ENCODE measurements around the gene BEAN1.

DNA sequence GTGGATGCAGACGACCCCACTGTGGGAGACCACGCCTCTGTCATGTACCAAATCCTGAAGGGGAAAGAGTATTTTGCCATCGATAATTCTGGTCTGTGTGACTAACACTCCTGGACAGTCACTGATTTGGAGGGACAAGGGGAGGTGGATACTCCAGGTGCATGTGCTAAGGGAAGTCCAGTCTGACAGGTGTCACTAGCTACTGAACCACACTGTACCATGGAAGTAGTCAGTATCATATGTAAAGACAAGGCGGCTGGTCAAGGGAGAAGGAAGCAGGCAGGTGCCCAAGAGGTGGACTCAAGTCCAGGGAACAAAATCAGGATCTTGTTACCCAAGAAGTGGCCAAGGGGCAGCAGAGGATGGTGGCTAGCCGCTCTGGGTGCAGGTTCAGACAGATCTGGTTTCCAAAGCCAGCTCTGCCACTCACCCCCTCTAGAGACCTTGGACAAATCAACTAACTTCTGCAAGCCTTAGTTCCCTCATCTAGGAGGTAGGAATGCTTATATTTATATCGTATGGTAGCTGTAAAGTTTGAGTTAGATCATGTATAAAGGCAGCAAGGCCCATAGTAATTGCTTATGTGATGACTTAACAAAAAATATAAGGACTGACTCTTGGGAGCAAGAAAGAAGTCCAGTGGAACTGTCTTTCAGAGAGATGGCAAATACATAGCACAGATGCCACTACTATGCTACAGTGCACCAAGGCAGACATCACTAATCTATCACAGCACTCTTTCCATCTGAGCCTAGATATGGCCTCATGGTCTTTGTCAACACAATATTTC lies 38.5 kb upstream of the BEAN1 start:
- TF ChIP-seq, protein P1, sequence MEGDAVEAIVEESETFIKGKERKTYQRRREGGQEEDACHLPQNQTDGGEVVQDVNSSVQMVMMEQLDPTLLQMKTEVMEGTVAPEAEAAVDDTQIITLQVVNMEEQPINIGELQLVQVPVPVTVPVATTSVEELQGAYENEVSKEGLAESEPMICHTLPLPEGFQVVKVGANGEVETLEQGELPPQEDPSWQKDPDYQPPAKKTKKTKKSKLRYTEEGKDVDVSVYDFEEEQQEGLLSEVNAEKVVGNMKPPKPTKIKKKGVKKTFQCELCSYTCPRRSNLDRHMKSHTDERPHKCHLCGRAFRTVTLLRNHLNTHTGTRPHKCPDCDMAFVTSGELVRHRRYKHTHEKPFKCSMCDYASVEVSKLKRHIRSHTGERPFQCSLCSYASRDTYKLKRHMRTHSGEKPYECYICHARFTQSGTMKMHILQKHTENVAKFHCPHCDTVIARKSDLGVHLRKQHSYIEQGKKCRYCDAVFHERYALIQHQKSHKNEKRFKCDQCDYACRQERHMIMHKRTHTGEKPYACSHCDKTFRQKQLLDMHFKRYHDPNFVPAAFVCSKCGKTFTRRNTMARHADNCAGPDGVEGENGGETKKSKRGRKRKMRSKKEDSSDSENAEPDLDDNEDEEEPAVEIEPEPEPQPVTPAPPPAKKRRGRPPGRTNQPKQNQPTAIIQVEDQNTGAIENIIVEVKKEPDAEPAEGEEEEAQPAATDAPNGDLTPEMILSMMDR (IDR thresholded peaks at IDR 0.05 in 2 of 3, conservative IDR thresholded peaks at IDR 0.05 in 1 of 3; ENCODE audit: borderline replicate concordance in 1 of 3, insufficient read depth in 1 of 3, low read depth in 2 of 3, low read length in 2 of 3), result no peak
- TF ChIP-seq ZNF274 (IDR thresholded peaks at IDR 0.05; ENCODE audit: low read depth, low read length), result no peak
- TF ChIP-seq EZH2phosphoT487 (IDR thresholded peaks at IDR 0.05; ENCODE audit: borderline replicate concordance), result no peak
- no peak for TF ChIP-seq POLR2A (IDR thresholded peaks at IDR 0.05; ENCODE audit: borderline replicate concordance, extremely low read depth, insufficient read depth, insufficient read length)
- TF ChIP-seq RAD21 (IDR thresholded peaks at IDR 0.05; ENCODE audit: low read depth), result no peak
- no peak for TF ChIP-seq YY1 (IDR thresholded peaks at IDR 0.05; ENCODE audit: extremely low read depth, insufficient replicate concordance, low read depth, low read length)
- no peak for TF ChIP-seq EZH2 (IDR thresholded peaks at IDR 0.05)

Data from HCT116 (cell line).